Natural killer cell (primary cell): ENCODE measurements around the gene SMPD3. TPM values are rescaled to one million over a fixed set of nuclear protein-coding genes. Genes with fewer than 3 reads are reported as not detected.

Source experiments
- ATAC-seq, 3 donors: fragments of 150-1000 bp in 2 of 3; fragments of 200-7000 bp in 1 of 3; cut with Tn5 transposase; 1 replicate in 1 of 3; 2 replicates in 2 of 3; pipeline ENCODE4 v1.10.0; 2021; ENCODE audit warnings: mild to moderate bottlenecking in 2 of 3, moderate library complexity in 2 of 3
- DNase-seq, 2 donors: peaks; one replicate each; pipeline versions ENCODE4 v3.0.0 to v3.0.0-alpha.2; 2013 to 2021; ENCODE audit warnings: mixed read lengths in 1 of 2
- H3K27ac ChIP-seq: one replicate; pipeline ENCODE4 v1.5.1; 2013; ENCODE audit warnings: mild to moderate bottlenecking, low read length
- H3K27me3 ChIP-seq: one replicate; pipeline ENCODE4 v1.6.1; 2013; ENCODE audit warnings: low read length; ENCODE audit not compliant: control insufficient read depth, insufficient read depth
- H3K36me3 ChIP-seq: one replicate; pipeline ENCODE4 v1.6.1; 2013; ENCODE audit warnings: low read length; ENCODE audit not compliant: control insufficient read depth, insufficient read depth
- H3K4me1 ChIP-seq: one replicate; pipeline ENCODE4 v1.6.1; 2013; ENCODE audit warnings: low read length; ENCODE audit not compliant: control insufficient read depth, insufficient read depth
- H3K4me3 ChIP-seq: one replicate; pipeline ENCODE4 v1.5.1; 2013; ENCODE audit warnings: low read length
- H3K9me3 ChIP-seq: one replicate; pipeline ENCODE4 v1.6.1; 2013; ENCODE audit warnings: low read length; ENCODE audit not compliant: control insufficient read depth, insufficient read depth
- H3K27ac Mint-ChIP-seq, 2 donors: one replicate each; pipeline ENCODE4 v1.8.0; 2022; ENCODE audit warnings: mild to moderate bottlenecking in 2 of 2, mixed read lengths in 2 of 2, moderate library complexity in 1 of 2
- H3K27me3 Mint-ChIP-seq, 2 donors: one replicate each; pipeline ENCODE4 v1.8.0; 2022; ENCODE audit warnings: low read depth in 2 of 2, mixed read lengths in 2 of 2
- H3K36me3 Mint-ChIP-seq: one replicate; pipeline ENCODE4 v1.8.0; 2022; ENCODE audit warnings: mixed read lengths
- H3K4me1 Mint-ChIP-seq, 2 donors: one replicate each; pipeline ENCODE4 v1.8.0; 2022; ENCODE audit warnings: mixed read lengths in 2 of 2
- H3K4me3 Mint-ChIP-seq: one replicate; pipeline ENCODE4 v1.8.0; 2022; ENCODE audit warnings: mild to moderate bottlenecking, moderate library complexity, mixed read lengths
- H3K9me3 Mint-ChIP-seq, 2 donors: one replicate each; pipeline ENCODE4 v1.8.0; 2022; ENCODE audit warnings: mixed read lengths in 2 of 2
- WGBS: methylation state at CpG from one replicate; pipeline ENCODE4 v1.1.7; 2013; ENCODE audit warnings: missing lambda C conversion rate; ENCODE audit not compliant: insufficient coverage; 5-methylcytosine and 5-hydroxymethylcytosine counted together
- intact Hi-C: fragments of 100-400 bp; cut with micrococcal nuclease; formaldehyde crosslinking; loops from one replicate; pipeline ENCODE4 v1.14.2; 2022
- total RNA-seq, 4 donors: library from RNA; stranded (reverse); fragments of 120-200 nt in 1 of 4; gene quantifications; one replicate each; pipeline versions ENCODE4 v1.2.3 to v1.2.4, GENCODE V29; 2013 to 2022
- TF ChIP-seq, protein P1 (sequence below): fragments of 200-600 bp; IDR thresholded peaks from one replicate; pipeline ENCODE4 v1.8.0; 2022; ENCODE audit warnings: antibody characterized with exemption

SMPD3 gene
- total RNA-seq, 3 donors from 2014 or later (not counting 1 experiment from before 2014, with no cell fraction given), result 2.4 to 13.3 (median 3.2) TPM

DNA sequence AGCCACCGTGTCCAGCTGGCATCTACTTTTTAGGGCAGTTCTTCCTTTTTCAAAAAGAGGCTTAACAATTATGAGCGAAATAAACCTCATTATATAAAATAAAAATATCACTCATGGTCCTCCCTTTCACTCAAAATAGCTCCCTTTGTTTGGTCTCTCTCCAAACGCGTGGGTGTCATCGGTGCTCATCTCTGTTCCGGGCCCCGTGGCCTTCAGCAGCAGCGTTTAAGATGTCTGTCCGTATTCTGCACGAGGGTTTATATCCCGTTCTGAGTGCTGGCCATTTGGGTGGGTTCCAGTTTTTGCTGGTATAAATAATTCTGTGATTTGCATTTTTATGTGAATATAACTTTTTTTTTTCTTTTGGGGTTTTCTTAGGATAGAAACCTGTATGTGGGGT lies 104.1 kb downstream of the SMPD3 start:
- H3K36me3 Mint-ChIP-seq, result peaks cover 7% of the 10 kb centered on the region
- TF ChIP-seq, protein P1, sequence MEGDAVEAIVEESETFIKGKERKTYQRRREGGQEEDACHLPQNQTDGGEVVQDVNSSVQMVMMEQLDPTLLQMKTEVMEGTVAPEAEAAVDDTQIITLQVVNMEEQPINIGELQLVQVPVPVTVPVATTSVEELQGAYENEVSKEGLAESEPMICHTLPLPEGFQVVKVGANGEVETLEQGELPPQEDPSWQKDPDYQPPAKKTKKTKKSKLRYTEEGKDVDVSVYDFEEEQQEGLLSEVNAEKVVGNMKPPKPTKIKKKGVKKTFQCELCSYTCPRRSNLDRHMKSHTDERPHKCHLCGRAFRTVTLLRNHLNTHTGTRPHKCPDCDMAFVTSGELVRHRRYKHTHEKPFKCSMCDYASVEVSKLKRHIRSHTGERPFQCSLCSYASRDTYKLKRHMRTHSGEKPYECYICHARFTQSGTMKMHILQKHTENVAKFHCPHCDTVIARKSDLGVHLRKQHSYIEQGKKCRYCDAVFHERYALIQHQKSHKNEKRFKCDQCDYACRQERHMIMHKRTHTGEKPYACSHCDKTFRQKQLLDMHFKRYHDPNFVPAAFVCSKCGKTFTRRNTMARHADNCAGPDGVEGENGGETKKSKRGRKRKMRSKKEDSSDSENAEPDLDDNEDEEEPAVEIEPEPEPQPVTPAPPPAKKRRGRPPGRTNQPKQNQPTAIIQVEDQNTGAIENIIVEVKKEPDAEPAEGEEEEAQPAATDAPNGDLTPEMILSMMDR, result no peak
- H3K4me3 ChIP-seq, result no peak overlapping the region
- peaks cover 65% of the 10 kb centered on the region for H3K36me3 ChIP-seq
- DNase-seq (no peak), ATAC-seq (no peak)
- H3K27ac Mint-ChIP-seq, result no peak overlapping the region
- no peaks in the 10 kb centered on the region for H3K27me3 ChIP-seq
- WGBS, result 98% methylated on average over 11 of the region's 11 CpGs
- peaks cover 0 to 7% of the 10 kb centered on the region in 2 donors for H3K4me1 Mint-ChIP-seq
- H3K9me3 Mint-ChIP-seq, result no peaks in the 10 kb centered on the region
- H3K27ac ChIP-seq, result no peak overlapping the region
- intact Hi-C loops, result no loop called here
- H3K4me3 Mint-ChIP-seq, result no peak overlapping the region
- no peaks in the 10 kb centered on the region for H3K4me1 ChIP-seq
- H3K9me3 ChIP-seq, result no peaks in the 10 kb centered on the region
- no peaks in the 10 kb centered on the region for H3K27me3 Mint-ChIP-seq

GRCh38 chr16:68343137-68343536 lies 105.2 kb downstream of the SMPD3 start:
- H3K27ac Mint-ChIP-seq, result no peak overlapping the region
- no peak for ATAC-seq

GRCh38 chr16:68342620-68343019 lies 105.7 kb downstream of the SMPD3 start:
- H3K27me3 ChIP-seq, result no peaks in the 10 kb centered on the region
- intact Hi-C loops, result no loop called here
- H3K27me3 Mint-ChIP-seq, result no peaks in the 10 kb centered on the region
- no peak overlapping the region for H3K4me3 ChIP-seq
- H3K4me1 Mint-ChIP-seq, result peaks cover 0 to 7% of the 10 kb centered on the region in 2 donors
- no peaks in the 10 kb centered on the region for H3K4me1 ChIP-seq
- TF ChIP-seq, protein P1, result no peak
- ATAC-seq (no peak), DNase-seq (no peak)
- H3K9me3 ChIP-seq, result no peaks in the 10 kb centered on the region
- H3K27ac ChIP-seq, result no peak overlapping the region
- H3K36me3 ChIP-seq, result peaks cover 69% of the 10 kb centered on the region
- WGBS, result 97% methylated on average over 7 of the region's 7 CpGs
- H3K9me3 Mint-ChIP-seq, result no peaks in the 10 kb centered on the region
- H3K4me3 Mint-ChIP-seq, result no peak overlapping the region
- peaks cover 7% of the 10 kb centered on the region for H3K36me3 Mint-ChIP-seq
- no peak overlapping the region for H3K27ac Mint-ChIP-seq

More at GRCh38 chr16:68343137-68343536, 105.2 kb downstream of the SMPD3 start:
- H3K9me3 ChIP-seq, result no peaks in the 10 kb centered on the region
- Mint-ChIP-seq H3K27me3 (no peaks in the 10 kb centered on the region), H3K4me1 (peaks cover 0 to 7% of the 10 kb centered on the region in 2 donors), H3K36me3 (peaks cover 7% of the 10 kb centered on the region), H3K4me3 (no peak overlapping the region), H3K9me3 (no peaks in the 10 kb centered on the region)
- 92% methylated on average over 6 of the region's 7 CpGs for WGBS
- no peak overlapping the region for H3K4me3 ChIP-seq
- no peak overlapping the region for H3K27ac ChIP-seq
- intact Hi-C loops, result no loop called here
- H3K4me1 ChIP-seq, result no peaks in the 10 kb centered on the region
- TF ChIP-seq, protein P1, result no peak
- H3K36me3 ChIP-seq, result peaks cover 69% of the 10 kb centered on the region
- DNase-seq, result no peak
- no peaks in the 10 kb centered on the region for H3K27me3 ChIP-seq

GRCh38 chr16:68339214-68339613 lies 109.1 kb downstream of the SMPD3 start:
- no peak for DNase-seq
- H3K27me3 Mint-ChIP-seq, result no peaks in the 10 kb centered on the region
- 93% methylated on average over 13 of the region's 13 CpGs for WGBS
- H3K36me3 ChIP-seq, result peaks cover 54% of the 10 kb centered on the region
- H3K36me3 Mint-ChIP-seq, result peaks cover 7% of the 10 kb centered on the region
- TF ChIP-seq, protein P1, result no peak
- H3K4me1 ChIP-seq, result no peaks in the 10 kb centered on the region
- intact Hi-C loops, result no loop called here
- H3K9me3 Mint-ChIP-seq, result no peaks in the 10 kb centered on the region
- H3K27ac ChIP-seq, result no peak overlapping the region
- H3K4me1 Mint-ChIP-seq, result no peaks in the 10 kb centered on the region
- no peak for ATAC-seq
- no peak overlapping the region for H3K4me3 Mint-ChIP-seq
- no peaks in the 10 kb centered on the region for H3K9me3 ChIP-seq
- H3K27ac Mint-ChIP-seq, result no peak overlapping the region
- H3K27me3 ChIP-seq, result no peaks in the 10 kb centered on the region
- no peak overlapping the region for H3K4me3 ChIP-seq
